GM18519 (cell line): ENCODE measurements around the gene PDE1A.

Experiments
- ATAC-seq: cut with Tn5 transposase; IDR thresholded peaks from one replicate; pipeline ENCODE4 v1.9.1; 2021; ENCODE audit warnings: mild to moderate bottlenecking, moderate library complexity; ENCODE audit not compliant: unreplicated experiment, low FRiP score

The PDE1A gene

DNA sequence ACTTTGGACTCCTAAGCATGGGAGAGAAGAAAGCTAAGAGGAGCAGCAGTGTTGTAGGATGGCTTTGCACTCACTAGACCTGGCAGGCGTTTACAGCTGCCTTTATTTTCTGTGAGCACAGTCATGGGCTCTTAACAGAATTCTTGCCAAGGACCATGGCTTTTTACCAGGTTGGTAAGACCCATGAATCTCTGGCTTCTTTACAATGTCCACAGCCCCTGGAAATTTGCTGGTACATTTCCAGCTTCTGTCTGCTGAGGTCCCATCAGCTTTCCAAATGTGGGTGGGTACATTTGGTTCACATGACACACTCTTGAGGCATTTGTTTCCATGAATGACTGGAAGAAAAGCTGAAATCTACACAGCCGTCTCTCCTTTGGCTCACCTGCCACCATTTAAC, 278.5 kb downstream of the PDE1A start:
- no peak for ATAC-seq

DNA sequence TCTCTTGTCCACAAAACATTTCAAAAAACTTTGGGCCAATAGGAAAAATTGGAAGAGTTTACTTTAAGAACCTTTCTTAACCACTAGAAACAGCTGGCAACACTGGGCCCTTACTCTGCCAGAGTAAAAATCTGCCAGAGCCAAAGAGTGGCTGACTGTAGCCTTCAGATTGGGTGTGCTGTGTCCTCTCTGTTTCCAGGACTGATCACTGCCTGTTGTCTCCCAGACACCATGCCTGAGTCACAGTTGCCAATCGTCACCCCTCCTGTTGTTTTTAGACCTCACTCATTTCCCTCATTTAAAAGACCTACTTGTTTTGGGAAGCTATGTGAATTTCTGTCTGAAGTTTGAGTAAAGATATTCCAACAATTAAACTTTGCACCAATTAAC, 282.1 kb downstream of the PDE1A start:
- ATAC-seq, result no peak

DNA sequence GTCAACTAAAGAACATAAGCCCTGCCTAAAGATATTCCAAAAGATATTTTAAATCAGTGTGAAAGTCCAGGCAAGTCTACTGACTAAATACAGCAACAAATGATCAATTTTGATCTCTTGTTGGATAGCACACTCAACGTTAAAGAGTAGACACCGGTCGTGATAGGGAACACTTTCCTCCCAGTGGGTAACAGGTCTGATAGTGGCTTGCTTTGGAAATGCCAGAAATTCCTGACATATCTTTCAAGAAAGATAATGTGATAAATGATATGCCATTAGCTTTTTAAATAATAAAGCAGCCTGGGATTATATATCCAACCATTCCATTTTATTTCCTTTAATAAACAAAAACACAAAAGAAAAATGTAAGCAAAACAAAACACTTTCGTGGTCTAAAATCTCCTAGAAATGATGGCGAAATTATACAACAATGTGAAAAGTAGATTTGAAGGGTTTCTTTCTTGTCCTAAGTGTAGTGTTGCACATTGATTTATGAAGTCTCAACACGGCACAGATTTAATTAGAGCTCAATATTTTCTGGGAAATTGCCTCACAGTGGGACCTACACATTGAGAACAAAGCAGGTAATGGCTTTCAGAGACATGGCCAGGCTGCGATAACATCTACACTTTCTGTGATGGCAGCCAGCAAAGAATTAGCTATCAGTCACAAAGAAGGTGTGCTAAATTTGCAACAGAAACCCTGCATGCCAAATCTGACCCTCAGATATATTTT, 282.6 kb downstream of the PDE1A start:
- ATAC-seq, result no peak

DNA sequence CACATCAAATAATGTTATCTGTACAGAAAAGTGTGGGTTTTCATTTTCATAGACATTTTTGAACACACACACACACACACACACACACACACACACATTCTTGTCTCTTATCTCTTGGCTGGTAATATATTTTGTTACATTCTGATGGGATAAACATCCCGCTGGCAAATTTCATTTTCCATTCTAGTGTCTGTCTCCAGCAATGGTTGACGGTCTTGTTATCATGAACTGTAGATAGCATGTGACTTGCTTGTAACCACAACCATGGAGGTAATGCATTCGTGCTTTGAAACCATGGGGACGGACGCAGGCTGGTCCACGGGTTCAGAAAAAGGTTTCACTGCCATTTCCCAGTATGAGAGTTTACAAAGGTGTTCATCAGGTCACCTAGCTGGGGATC, 284.8 kb downstream of the PDE1A start:
- ATAC-seq, result no peak

DNA sequence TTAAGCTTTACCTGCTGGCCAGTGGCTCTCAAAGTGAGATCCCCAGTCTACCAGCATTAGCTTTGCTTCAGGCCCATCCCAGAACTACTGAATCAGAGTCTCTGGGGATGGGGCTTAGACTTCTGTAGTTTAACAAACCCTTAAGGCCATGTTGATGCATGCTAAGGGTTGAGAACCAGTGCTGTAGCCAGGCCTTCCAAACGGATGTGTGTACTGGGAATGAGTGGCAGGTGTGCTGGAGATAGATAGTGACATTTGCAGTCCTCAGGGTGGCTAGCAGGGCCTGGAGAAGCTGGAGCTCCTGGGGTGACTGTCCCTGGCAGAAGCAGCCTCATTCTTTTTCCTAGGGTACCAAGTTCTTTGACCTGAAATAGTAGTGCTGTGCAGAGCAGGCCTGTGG, 292.6 kb downstream of the PDE1A start:
- ATAC-seq, result no peak

DNA sequence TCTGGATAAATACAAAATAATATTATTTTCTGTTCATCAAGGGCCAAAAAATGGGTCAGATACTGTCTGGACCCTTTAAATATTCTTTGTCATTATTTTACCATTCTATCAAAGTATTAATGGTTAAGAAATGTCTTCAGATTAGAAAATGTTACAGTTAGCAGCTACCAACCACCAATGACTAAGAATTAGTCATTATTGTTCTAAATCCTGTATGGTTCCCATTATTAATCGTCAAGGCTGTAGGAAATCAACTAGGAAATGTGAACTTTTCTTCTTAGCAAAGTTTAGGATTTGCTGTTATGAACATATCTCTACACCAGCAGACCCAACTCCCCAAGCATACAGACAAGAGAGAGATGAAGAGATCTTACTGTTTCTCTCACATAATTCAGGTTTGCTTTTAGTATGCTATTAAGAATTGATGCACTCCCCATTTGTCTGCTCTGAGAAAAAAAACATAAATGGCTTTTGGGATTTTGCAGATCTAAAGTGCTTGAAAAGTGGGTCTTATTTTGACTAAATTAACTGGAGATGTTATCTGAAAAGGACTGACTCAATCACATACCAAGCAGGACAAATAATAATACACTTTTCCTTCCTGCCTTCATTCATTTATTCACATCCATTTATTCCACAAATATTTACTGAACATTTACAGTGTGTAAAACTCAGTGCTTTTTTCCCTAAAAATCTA, 293.5 kb downstream of the PDE1A start:
- ATAC-seq, result no peak

DNA sequence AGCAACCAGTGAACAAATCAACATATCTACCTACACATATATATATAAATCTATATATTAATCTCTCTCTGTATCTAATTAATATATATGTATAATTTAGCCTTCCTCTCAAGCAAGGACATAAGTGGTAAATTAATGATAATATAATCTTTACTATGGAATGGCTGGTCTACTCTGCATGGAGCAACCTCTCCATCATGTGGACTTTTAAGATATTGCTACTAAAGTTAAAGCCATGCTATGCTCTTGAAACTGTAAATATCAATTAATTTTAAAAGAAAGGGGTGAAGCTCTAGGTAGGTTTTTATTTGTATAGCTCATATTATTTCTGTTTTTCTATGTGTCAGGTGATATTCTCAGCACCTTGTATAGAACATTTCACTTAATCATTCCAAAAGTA, 294.2 kb downstream of the PDE1A start:
- no peak for ATAC-seq

DNA sequence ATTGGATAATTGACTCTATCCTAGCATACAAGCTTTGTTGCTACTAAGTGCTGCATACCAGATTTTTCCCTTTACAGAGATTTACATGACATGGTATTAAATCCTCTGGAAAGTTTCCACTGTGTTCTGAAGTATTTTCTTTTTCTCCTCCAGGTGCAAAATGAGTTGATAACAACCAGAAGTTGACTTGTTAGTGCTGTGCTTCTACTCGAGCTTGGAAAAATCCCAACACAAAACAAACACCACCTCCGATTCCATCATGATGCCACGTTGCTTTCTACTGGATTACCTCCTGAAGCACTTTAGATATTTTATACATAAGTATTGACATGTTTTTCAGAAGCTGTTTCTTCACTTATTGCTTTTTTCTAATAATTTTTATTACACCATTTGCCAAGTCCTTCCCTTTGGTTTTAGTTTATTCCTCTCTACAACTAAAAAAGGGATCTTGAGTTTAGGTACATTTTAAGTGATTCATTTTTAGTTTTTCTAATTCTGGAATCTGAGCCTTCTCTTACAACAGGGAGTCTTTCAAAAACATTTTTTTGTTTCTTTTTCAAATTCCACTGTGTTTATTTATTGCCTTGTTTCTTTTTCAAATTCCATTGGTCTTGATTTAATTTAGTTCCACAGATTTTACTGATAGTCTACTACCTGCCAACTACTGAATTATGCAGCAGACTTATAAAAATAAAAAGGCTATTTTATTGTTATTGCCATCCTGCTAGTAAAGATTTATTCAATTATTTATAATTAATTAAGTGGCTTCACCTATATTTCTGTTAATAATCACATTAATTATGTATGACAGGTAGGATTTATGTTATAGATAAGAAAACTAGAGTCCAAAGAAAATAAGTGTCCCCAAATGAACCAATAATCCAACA, 297.8 kb downstream of the PDE1A start:
- no peak for ATAC-seq

DNA sequence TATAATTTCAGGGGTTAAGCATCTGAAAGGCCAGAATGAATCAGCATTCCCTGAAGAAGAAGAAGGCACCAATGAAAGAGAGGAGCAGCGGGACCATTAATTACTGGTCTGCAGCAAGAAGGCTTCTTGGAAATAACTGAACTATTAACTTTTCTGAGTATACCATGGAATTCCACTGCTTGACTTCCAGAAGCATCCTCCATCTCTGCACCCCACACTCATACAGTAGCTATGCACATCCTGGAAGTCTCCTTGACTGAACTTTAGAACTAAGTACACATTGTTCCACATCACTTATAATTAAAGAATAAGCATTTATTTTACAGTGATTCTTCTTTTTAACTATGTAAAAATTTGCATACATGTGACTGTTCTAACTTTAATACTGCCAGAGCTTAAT, 309.6 kb downstream of the PDE1A start:
- no peak for ATAC-seq

DNA sequence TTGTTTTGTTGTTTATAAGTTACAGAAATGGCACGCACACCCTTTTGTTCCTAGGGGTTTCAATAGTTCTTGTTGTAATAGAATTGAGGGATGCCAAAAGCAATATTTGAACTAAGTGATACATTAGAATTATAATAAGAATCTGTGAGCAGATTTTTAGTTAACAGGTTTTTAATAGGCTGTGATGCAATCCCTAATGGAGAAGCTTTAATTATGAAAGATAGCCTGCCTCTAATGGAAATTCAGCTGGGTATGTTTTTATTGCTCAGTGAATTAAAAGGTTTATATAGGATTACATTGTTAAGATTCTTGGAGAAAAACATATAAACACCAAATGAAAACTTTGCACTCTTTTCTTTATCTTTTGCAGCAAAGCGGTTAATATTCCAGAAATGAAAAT, 310.1 kb downstream of the PDE1A start:
- ATAC-seq, result no peak

DNA sequence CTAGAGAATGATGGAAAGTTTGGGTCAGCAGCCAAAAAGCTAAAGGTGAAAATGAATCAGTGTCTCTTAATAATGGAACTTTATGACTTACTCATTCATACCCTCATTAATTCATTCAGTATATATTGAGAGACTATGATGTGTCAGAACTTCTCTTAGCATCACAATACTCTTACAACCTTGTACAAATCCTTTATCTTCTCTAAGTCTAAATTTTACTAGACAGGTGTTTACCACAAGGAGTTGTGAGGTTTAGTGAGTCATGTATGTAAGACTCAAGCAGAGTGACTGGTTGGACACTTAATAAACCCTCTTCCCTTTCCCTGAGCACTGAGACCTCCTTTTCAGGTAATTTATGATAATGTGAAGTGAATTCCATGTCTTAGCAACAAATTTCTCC, 311.6 kb downstream of the PDE1A start:
- ATAC-seq, result no peak

DNA sequence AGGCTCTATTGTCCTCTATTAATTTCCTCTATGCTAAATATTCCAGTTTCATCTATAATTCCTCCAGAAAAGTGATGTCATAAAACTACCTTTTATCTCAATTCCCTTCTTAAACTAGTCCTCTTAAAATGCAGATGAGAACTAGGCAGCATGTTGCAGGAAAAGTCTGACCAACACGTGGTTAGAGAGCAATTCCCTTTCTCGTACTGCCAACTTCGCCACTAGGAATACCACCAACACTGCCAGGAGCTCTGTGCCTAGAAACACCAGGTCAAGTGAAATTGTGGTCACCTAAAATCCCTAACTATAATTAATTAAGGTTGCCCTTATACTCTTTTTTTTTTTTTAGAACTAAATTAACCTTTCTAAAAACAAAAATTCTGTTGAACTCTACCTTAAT, 313.5 kb downstream of the PDE1A start:
- ATAC-seq, result no peak

DNA sequence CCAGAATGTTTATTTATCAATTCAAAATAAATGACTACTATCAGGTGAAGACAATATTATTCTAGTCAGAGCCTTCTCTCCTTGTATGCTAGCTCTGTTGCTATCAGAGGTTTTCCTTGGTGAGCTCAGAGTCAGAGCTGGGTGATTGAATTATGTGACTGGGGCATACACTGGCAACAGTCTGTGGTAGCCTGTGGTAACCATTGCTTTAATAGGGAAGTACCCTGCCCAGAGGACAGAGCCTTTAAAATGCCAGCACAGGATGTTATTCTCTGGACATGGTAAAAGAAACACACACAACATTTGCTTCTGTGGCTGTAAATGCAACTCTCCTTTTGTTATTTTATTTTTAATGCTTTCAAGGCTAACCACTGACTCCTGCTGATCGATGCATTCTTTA, 316.5 kb downstream of the PDE1A start:
- ATAC-seq, result no peak

DNA sequence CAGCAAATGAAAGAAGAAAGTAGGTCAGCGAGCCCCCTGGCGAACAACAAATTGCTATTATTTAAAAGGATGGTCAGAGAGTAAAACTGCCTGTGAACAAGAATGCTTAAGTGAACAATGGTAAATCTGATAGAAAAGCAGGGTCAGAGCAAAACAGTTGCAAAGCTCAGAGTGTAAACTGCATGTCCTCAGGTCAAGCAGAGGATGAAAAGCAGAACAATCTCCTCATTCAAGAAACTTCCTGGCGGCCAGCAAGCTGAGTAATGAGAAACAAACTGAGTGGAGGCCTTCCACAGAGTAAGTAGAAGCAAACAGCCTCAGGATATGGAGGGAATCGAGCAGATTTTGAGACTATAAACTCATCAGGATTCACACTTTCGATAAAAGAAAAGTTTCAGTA, 323.3 kb downstream of the PDE1A start:
- no peak for ATAC-seq

DNA sequence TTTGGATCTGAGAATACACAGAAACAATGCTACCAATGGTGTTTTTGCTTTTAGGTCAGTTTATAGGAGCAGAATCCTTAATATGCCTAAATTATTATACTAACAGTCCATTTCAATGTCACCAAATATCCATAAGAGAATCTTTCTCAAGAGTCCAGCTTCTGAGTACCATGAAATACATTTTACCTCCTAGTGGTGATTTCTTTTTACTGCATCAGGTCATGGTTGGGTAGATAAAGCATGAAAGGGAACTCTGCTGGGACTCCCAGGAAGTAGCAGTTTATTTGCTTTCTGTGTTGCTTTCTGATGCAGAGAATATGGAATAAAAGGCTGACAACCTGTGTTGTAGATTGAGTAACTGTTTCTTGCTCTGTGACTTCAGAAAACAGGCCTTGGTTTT, 325.6 kb downstream of the PDE1A start:
- peak; percentile 55 for ATAC-seq

DNA sequence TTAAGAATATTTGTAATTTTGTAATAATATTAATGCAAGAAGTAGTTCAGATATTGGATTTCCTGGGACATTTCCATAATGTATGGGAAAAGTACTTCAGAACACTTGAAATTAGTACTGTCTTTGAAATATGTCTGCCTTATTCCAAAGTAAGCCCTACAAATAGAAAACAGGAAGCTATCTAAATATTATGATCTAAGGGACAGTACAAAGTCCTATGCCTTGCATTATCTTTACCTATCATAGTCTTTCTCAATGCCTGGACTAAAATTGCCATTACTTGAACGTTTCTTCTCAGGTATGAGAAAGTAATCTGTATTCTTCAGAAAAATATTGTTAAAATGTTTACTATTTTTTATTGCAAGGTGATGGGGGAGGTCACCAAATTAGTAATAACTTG, 328.2 kb downstream of the PDE1A start:
- no peak for ATAC-seq

DNA sequence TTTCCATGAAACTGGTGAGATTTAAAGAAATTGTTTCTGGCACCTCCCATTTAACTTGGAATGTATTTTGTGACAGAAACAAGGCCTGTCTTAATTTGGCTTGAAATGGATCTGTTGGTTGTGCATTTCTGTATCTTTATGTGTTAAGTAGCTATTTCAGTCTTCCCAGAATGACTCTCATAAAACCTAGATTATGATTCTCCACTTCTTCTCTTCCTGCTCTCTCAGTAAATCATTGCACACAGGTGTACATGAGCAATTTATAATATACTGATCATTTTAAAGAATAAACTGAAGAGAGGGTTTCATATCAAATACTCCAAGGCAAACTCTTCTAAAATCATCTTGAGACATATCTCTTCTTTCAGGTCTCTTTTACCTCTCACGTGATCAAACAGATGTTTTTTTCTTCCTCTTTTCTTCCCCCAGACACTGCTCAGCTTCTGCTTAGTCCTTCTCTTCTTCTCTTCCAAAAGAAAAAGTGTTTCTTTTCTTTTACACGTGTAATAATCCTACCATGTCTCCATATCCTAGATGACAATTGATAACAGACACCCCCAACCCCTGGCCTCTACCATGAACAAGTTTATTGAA, 329.2 kb downstream of the PDE1A start:
- ATAC-seq, result no peak

DNA sequence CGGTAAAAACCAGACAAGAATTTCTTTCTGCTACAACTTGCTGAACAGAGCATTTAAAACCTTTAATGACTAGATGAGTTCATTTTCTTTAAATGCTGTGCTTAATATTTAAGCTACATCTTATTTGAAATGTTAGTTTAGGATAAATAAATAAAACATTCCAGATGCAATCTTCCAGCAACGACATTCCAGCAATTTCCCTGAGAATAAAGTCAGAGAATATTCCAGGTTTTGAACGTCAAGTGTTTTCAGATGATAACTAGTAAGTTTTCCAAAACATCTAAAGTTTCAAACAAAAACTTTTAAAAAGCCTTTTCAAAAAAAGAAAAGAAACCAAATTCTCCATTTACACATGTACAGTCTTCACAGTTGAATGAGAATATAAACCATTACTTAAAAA, 336.4 kb downstream of the PDE1A start:
- ATAC-seq, result no peak
